H1 (cell line): ENCODE results near the gene QSER1. TPM values are rescaled to one million over a fixed set of nuclear protein-coding genes. Genes with fewer than 3 reads are reported as not detected.

Source experiments
- BACH1 ChIP-seq: IDR thresholded peaks from 2 replicates; pipeline ENCODE4 v1.6.1; 2012; ENCODE audit warnings: low read length, improper control_type of control experiment
- BRCA1 ChIP-seq: IDR thresholded peaks from 2 replicates; pipeline ENCODE4 v1.6.1; 2012; ENCODE audit warnings: low read depth, low read length, improper control_type of control experiment
- CBX8 ChIP-seq: fragments of 300-800, 300-1000 bp; sonication (generic); IDR thresholded peaks from 2 replicates; pipeline ENCODE4 v1.7.1; 2016; ENCODE audit warnings: low read depth, low read length, borderline replicate concordance
- CHD2 ChIP-seq: IDR thresholded peaks from 2 replicates; pipeline ENCODE4 v1.6.1; 2012; ENCODE audit warnings: low read length, improper control_type of control experiment
- EZH2 ChIP-seq: fragments of 200-600 bp; sonication (generic); IDR thresholded peaks from 2 replicates; pipeline ENCODE4 v1.7.1; 2012; ENCODE audit warnings: low read depth, mild to moderate bottlenecking, moderate library complexity, low read length, inconsistent platforms; ENCODE audit not compliant: severe bottlenecking
- POLR2AphosphoS5 ChIP-seq: IDR thresholded peaks from 2 replicates; pipeline ENCODE4 v1.6.1; 2011; ENCODE audit warnings: low read depth, low read length
- SIN3A ChIP-seq, 2 experiments: IDR thresholded peaks in 1 of 2; conservative IDR thresholded peaks in 1 of 2; 2 replicates each; pipeline ENCODE4 v1.6.1; 2011 to 2012; ENCODE audit warnings: low read length in 2 of 2, improper control_type of control experiment in 1 of 2, low read depth in 1 of 2, mild to moderate bottlenecking in 1 of 2
- TAF1 ChIP-seq: IDR thresholded peaks from 2 replicates; pipeline ENCODE4 v1.6.1; 2011; ENCODE audit warnings: mild to moderate bottlenecking, low read depth, low read length
- polyA plus RNA-seq, 7 experiments: library from polyadenylated mRNA; depleted of rRNA in 3 of 7; stranded (reverse) in 5 of 7; unstranded in 2 of 7; fragments of >200 nt in 5 of 7; fragments of 200-250 nt in 2 of 7; gene quantifications; 1 replicate in 5 of 7; 2 replicates in 1 of 7; 4 replicates in 1 of 7; pipeline versions ENCODE4 v1.2.1 to v1.2.3, GENCODE V29; 2011 to 2013; ENCODE audit warnings: missing spikeins in 2 of 7, mixed read lengths in 2 of 7
- total RNA-seq: library from RNA; stranded (reverse); fragmentation: NEBNext Ultra II Directional; extraction: Animal tissue kit (Norgen Biotek cat#: 25700); gene quantifications from 2 replicates; pipeline ENCODE4 v1.2.1, GENCODE V29; 2021

The QSER1 gene
- total and polyA plus RNA-seq, 2 of the 8 experiments (the other 6 are each of a cell fraction or from before 2014, with no cell fraction given) = 29.3 to 117 TPM

DNA sequence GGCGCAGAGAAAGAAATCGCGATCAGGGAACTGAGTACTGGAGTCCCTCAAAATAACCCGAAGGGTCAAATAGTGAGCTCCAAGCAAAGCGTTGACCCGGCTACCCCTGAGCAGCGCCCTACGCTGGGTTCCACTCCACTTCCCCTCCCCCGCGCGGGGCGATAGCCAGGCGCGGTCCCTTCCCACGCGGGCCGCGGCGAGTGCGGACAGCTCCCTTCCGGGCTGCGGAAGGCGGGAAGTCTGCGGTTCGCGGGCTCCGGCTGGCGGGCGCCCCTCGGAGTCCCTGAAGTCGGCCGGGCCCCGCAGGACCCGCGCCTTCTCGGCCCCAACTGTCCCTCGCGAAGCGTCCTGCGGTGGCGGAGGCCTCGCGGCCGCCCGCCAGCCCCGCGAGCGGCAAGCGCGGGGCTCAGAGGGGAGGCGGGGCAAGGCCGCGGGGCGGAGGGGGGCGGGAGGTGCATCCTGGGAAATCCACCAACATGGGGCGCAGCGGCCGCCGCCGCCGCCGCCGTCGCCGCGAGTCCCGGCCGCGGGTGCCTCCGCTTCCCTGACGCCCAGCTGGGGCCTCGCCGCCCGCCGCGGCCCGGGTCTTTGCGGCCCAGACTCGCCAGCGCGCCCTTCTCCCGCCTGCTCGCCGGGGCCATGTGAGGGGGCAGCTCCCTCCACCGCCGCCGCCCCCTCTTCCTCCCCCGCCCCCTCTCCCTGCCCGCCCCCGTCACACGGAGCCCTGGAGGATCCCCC, at the start of gene QSER1 (continued):
- no peak for TF ChIP-seq BRCA1
- TF ChIP-seq CHD2 = peak; percentile 24; the same call in 1 of the 2 replicates
- peak; percentile 44 for TF ChIP-seq BACH1
- TF ChIP-seq TAF1 = peak; percentile 67; the same call in 1 of the 2 replicates
- no peak for TF ChIP-seq EZH2
- TF ChIP-seq POLR2AphosphoS5 = no peak; the same call in 1 of the 2 replicates
- TF ChIP-seq SIN3A (conservative IDR thresholded peaks at IDR 0.05 in 1 of 2, IDR thresholded peaks at IDR 0.05 in 1 of 2; ENCODE audit: low read depth in 1 of 2, low read length in 2 of 2) = peak in 1 of 2 experiments; percentile 51; a peak in 1 of 4 replicates
- TF ChIP-seq CBX8 = no peak
